GM18508 (cell line): ENCODE results near the gene FPR1.

Source experiments
- ATAC-seq: cut with Tn5 transposase; IDR thresholded peaks from one replicate; pipeline ENCODE4 v1.9.1; 2021; ENCODE audit warnings: moderate number of reproducible peaks; ENCODE audit not compliant: insufficient read depth, unreplicated experiment

Gene FPR1

GRCh38 chr19:51709575-51709974, 42.1 kb downstream of the FPR1 start:
- no peak for ATAC-seq

GRCh38 chr19:51708811-51709210, 42.9 kb downstream of the FPR1 start:
- ATAC-seq = no peak

- no peak for ATAC-seq
Observed at GRCh38 chr19:51706885-51707284, 44.8 kb downstream of the FPR1 start.

GRCh38 chr19:51706296-51706695, 45.4 kb downstream of the FPR1 start:
- no peak for ATAC-seq

- ATAC-seq = no peak
Observed at GRCh38 chr19:51704626-51705025, 47.1 kb downstream of the FPR1 start.

- no peak for ATAC-seq
Observed at GRCh38 chr19:51703575-51704515, 47.8 kb downstream of the FPR1 start.

- ATAC-seq = no peak
Observed at GRCh38 chr19:51702825-51703574, 48.7 kb downstream of the FPR1 start.

- ATAC-seq = no peak
Observed at GRCh38 chr19:51702103-51702824, 49.4 kb downstream of the FPR1 start.

GRCh38 chr19:51701468-51702100, 50.1 kb downstream of the FPR1 start:
- ATAC-seq = no peak

GRCh38 chr19:51699170-51699569, 52.5 kb downstream of the FPR1 start:
- ATAC-seq = no peak

- no peak for ATAC-seq
Observed at GRCh38 chr19:51698296-51698695, 53.4 kb downstream of the FPR1 start.

GRCh38 chr19:51697169-51697776, 54.4 kb downstream of the FPR1 start:
- no peak for ATAC-seq

GRCh38 chr19:51696606-51697005, 55.1 kb downstream of the FPR1 start:
- ATAC-seq = no peak
